HepG2 (cell line): ENCODE measurements around the gene GPN2. TPM values are rescaled to one million over a fixed set of nuclear protein-coding genes. Genes with fewer than 3 reads are reported as not detected.

Source experiments
- ATAC-seq: fragments of 200-7000 bp; cut with Tn5 transposase; 3 replicates; pipeline ENCODE4 v1.9.1; 2020; ENCODE audit warnings: mild to moderate bottlenecking, moderate library complexity
- BruUV-seq: library from RNA; stranded (reverse); fragments of 400-500 nt; replicated peaks from 2 replicates; lab custom pipeline; 2021; lab: Mats Ljungman, UMichigan
- CTCF ChIA-PET: fragments of 300-600 bp; formaldehyde crosslinking; extraction: SDS; loops from one replicate; lab custom pipeline; 2021; ENCODE audit warnings: low total read pairs, inconsistent platforms, low intra/inter-chr PET ratio; lab: Yijun Ruan, JAX
- POLR2A ChIA-PET: fragments of 350-600 bp; sonication (Branson Sonifier 250); formaldehyde crosslinking; loops from one replicate; lab custom pipeline; 2020; ENCODE audit warnings: antibody characterized with exemption, inconsistent platforms; lab: Yijun Ruan, JAX
- DNase-seq: peaks from one replicate; pipeline ENCODE4 v3.0.0-alpha.2; 2015; ENCODE audit warnings: low spot score
- FAIRE-seq: peaks from 3 replicates; lab custom pipeline; 2011; peaks lifted over from hg19 to GRCh38; lab: Jason Lieb, UNC
- H2AFZ ChIP-seq: one replicate; pipeline ENCODE4 v1.6.1; 2011; ENCODE audit warnings: low read length, inconsistent platforms
- H3K27ac ChIP-seq: fragments of 300-600 bp; 3 replicates; pipeline ENCODE4 v1.8.0; 2011; ENCODE audit warnings: mixed run types, mild to moderate bottlenecking, mixed read lengths, low read length, inconsistent platforms; ENCODE audit not compliant: insufficient read depth; ENCODE audit errors: extremely low read length
- H3K27me3 ChIP-seq, 2 experiments: fragments of 200-600 bp in 1 of 2; 2 replicates in 1 of 2; 3 replicates in 1 of 2; pipeline versions ENCODE4 v1.6.0 to v1.8.0; 2011; ENCODE audit warnings: low read length in 2 of 2, mild to moderate bottlenecking in 2 of 2, moderate library complexity in 2 of 2, inconsistent platforms in 1 of 2; ENCODE audit not compliant: insufficient read depth in 2 of 2, control insufficient read depth in 1 of 2
- H3K36me3 ChIP-seq, 2 experiments: fragments of 200-600 bp in 1 of 2; replicated peaks in 1 of 2; 2 replicates in 1 of 2; 3 replicates in 1 of 2; pipeline versions ENCODE4 v1.5.1 to v1.8.0; 2011; ENCODE audit warnings: low read length in 2 of 2, inconsistent platforms in 1 of 2; ENCODE audit not compliant: insufficient read depth in 2 of 2, control insufficient read depth in 1 of 2
- H3K4me1 ChIP-seq: 2 replicates; pipeline ENCODE4 v1.5.1; 2012; ENCODE audit warnings: low read length, inconsistent platforms; ENCODE audit not compliant: insufficient read depth
- H3K4me2 ChIP-seq: 2 replicates; pipeline ENCODE4 v1.6.0; 2011; ENCODE audit warnings: low read depth, low read length, inconsistent platforms
- H3K4me3 ChIP-seq, 3 experiments: fragments of 200-600 bp in 1 of 3; sonication (generic), shearing (Covaris generic) in 1 of 3; replicated peaks in 1 of 3; 2 replicates each; pipeline ENCODE4 v1.5.1; 2011 to 2016; ENCODE audit warnings: low read length in 3 of 3, inconsistent platforms in 2 of 3, low read depth in 2 of 3, mild to moderate bottlenecking in 2 of 3, control low read depth in 1 of 3, mixed read lengths in 1 of 3; ENCODE audit not compliant: insufficient read depth in 1 of 3
- H3K79me2 ChIP-seq: one replicate; pipeline ENCODE4 v1.6.1; 2011; ENCODE audit warnings: low read length, inconsistent platforms; ENCODE audit not compliant: insufficient read depth
- H3K9ac ChIP-seq: 2 replicates; pipeline ENCODE4 v1.6.0; 2011; ENCODE audit warnings: mild to moderate bottlenecking, low read depth, low read length, inconsistent platforms; ENCODE audit not compliant: insufficient read depth
- H3K9me3 ChIP-seq: 2 replicates; pipeline ENCODE4 v1.5.1; 2012; ENCODE audit warnings: mild to moderate bottlenecking, low read length
- H4K20me1 ChIP-seq: 2 replicates; pipeline ENCODE4 v1.6.0; 2011; ENCODE audit warnings: inconsistent platforms, mild to moderate bottlenecking, low read length, moderate library complexity; ENCODE audit not compliant: insufficient read depth
- ATF4 ChIP-seq, 2 experiments: fragments of 450-650 bp in 1 of 2; sonication (generic) in 1 of 2; formaldehyde crosslinking; IDR thresholded peaks; 2 replicates each; pipeline versions ENCODE4 v1.5.0 to v1.8.0; 2020 to 2022; ENCODE audit warnings: mild to moderate bottlenecking in 1 of 2, missing genetic modification reagents in 1 of 2
- MAFF ChIP-seq: IDR thresholded peaks from 2 replicates; pipeline ENCODE4 v1.6.1; 2011; ENCODE audit warnings: low read depth, low read length, improper control_type of control experiment
- MTA3 ChIP-seq: sonication (generic); formaldehyde crosslinking; IDR thresholded peaks from 2 replicates; pipeline ENCODE4 v1.4.0; 2020; ENCODE audit warnings: missing genetic modification reagents
- MXD4 ChIP-seq: IDR thresholded peaks from 2 replicates; pipeline ENCODE4 v1.6.1; 2016; ENCODE audit warnings: mild to moderate bottlenecking, missing biosample characterization, missing genetic modification reagents
- SOX5 ChIP-seq: IDR thresholded peaks from 2 replicates; pipeline ENCODE4 v1.6.1; 2016; ENCODE audit warnings: borderline replicate concordance
- ZBTB1 ChIP-seq: sonication (generic); formaldehyde crosslinking; IDR thresholded peaks from 2 replicates; pipeline ENCODE4 v1.4.0; 2020; ENCODE audit warnings: missing genetic modification reagents, borderline replicate concordance
- ZC3H4 ChIP-seq: sonication (generic); formaldehyde crosslinking; IDR thresholded peaks from 2 replicates; pipeline ENCODE4 v1.4.0; 2020; ENCODE audit warnings: missing genetic modification reagents, borderline replicate concordance
- ZFP62 ChIP-seq: sonication (generic); formaldehyde crosslinking; IDR thresholded peaks from 2 replicates; pipeline ENCODE4 v1.4.0; 2020; ENCODE audit warnings: missing genetic modification reagents
- ZMAT5 ChIP-seq: sonication (generic); formaldehyde crosslinking; IDR thresholded peaks from 2 replicates; pipeline ENCODE4 v1.5.0; 2020; ENCODE audit warnings: mild to moderate bottlenecking, low read depth, missing genetic modification reagents, borderline replicate concordance
- ZMYM2 ChIP-seq: sonication (generic); formaldehyde crosslinking; IDR thresholded peaks from 2 replicates; pipeline ENCODE4 v1.8.0; 2022; ENCODE audit warnings: mild to moderate bottlenecking, missing genetic modification reagents
- ZNF646 ChIP-seq: sonication (generic); formaldehyde crosslinking; IDR thresholded peaks from 2 replicates; pipeline ENCODE4 v1.9.0; 2021; ENCODE audit warnings: mild to moderate bottlenecking, missing genetic modification reagents
- WGBS: methylation state at CpG from one replicate; pipeline ENCODE4 v1.1.6; 2017; ENCODE audit warnings: low lambda C conversion rate; 5-methylcytosine and 5-hydroxymethylcytosine counted together
- in situ Hi-C: cut with HindIII; loops from 2 replicates; pipeline ENCODE4 v1.10.0; 2017; ENCODE audit warnings: low pct_unique_long_range_greater_than_20kb; ENCODE audit not compliant: extremely low pct_ligation_motif_present
- intact Hi-C: fragments of 100-400 bp; cut with micrococcal nuclease; formaldehyde crosslinking; loops from one replicate; pipeline ENCODE4 v1.10.0; 2022; ENCODE audit not compliant: unreplicated experiment
- polyA plus RNA-seq, 8 experiments: library from polyadenylated mRNA; depleted of rRNA in 3 of 8; stranded (reverse) in 7 of 8; unstranded in 1 of 8; fragments of >200 nt; fragmentation: Illumina TruSeq in 4 of 8; extraction: Trizol in 4 of 8; gene quantifications; 2 replicates each; pipeline versions ENCODE4 v1.2.1 to v1.2.3, GENCODE V29; 2011 to 2016; ENCODE audit warnings: low read depth in 4 of 8, missing spikeins in 1 of 8, mixed read lengths in 1 of 8; ENCODE audit not compliant: insufficient read depth in 1 of 8
- total RNA-seq, 5 experiments: library from RNA; depleted of rRNA; stranded (reverse); fragments of >200 nt; fragmentation: Illumina TruSeq; extraction: Trizol; gene quantifications; 2 replicates each; pipeline ENCODE4 v1.2.3, GENCODE V29; 2016; ENCODE audit warnings: low read depth in 1 of 5

Gene GPN2
- total and polyA plus RNA-seq, 2 of the 13 experiments (the other 11 are each of a cell fraction or from before 2014, with no cell fraction given): 19.3 to 38.9 TPM

- Histone ChIP-seq H3K4me2 (peak overlapping the region; percentile 85), H3K9ac (peak overlapping the region; percentile 70; the same call in 1 of the 2 replicates), H3K4me3 (peak overlapping the region; percentile 77 to 83 (median 79)), H3K4me1 (peaks cover 79% of the 10 kb centered on the region), H3K79me2 (peaks cover 23% of the 10 kb centered on the region), H2AFZ (no peak overlapping the region), H3K36me3 (0 out of 5 replicates have a peak, but pooled peaks cover under 1 to 1% of the 10 kb centered on the region in 2 experiments), H3K27me3 (no peaks in the 10 kb centered on the region; a peak in 1 of 5 replicates), H3K27ac (no peak overlapping the region), H3K9me3 (no peaks in the 10 kb centered on the region), H4K20me1 (peaks cover 4% of the 10 kb centered on the region; the same call in 1 of the 2 replicates)
- in situ Hi-C loops (no loop called here), intact Hi-C loops (no loop called here)
- TF ChIP-seq SOX5 (CRISPR knock-in tag) (no peak), MXD4 (CRISPR knock-in tag) (no peak), ZMAT5 (CRISPR knock-in tag) (no peak), MTA3 (no peak), MAFF (no peak), ZFP62 (CRISPR knock-in tag) (no peak), ZBTB1 (CRISPR knock-in tag) (no peak), ZMYM2 (CRISPR knock-in tag) (no peak), ATF4 (CRISPR knock-in tag; IDR thresholded peaks at IDR 0.05) (no peak), ZC3H4 (no peak), ZNF646 (CRISPR knock-in tag) (no peak)
- FAIRE-seq (no peak), ATAC-seq (no peak), DNase-seq (no peak)
- WGBS: 18% methylated on average over 17 of the region's 17 CpGs
- no TSS peak for BruUV-seq
- ChIA-PET CTCF (no interaction called here), POLR2A (no interaction called here)
These were observed 62.9 kb downstream of the GPN2 start for GRCh38 chr1:26827106-26827604.
